Neutrophil (primary cell): ENCODE data around the gene PRKN.

ENCODE experiments used
- H3K27ac ChIP-seq: fragments of 200-600 bp; sonication (generic); 2 replicates; pipeline ENCODE4 v1.5.1; 2016; ENCODE audit warnings: mild to moderate bottlenecking, moderate library complexity
- H3K27me3 ChIP-seq: fragments of 200-600 bp; sonication (generic); 2 replicates; pipeline ENCODE4 v1.6.0; 2016; ENCODE audit warnings: mild to moderate bottlenecking
- H3K36me3 ChIP-seq: fragments of 200-600 bp; sonication (generic); 2 replicates; pipeline ENCODE4 v1.5.1; 2017
- H3K4me1 ChIP-seq, 2 experiments: fragments of 200-600 bp in 1 of 2; sonication (generic) in 1 of 2; 1 replicate in 1 of 2; 2 replicates in 1 of 2; pipeline versions ENCODE4 v1.5.1 to v1.6.1; 2013 to 2016; ENCODE audit warnings: low read depth in 1 of 2, low read length in 1 of 2, mild to moderate bottlenecking in 1 of 2, moderate library complexity in 1 of 2; ENCODE audit not compliant: control insufficient read depth in 1 of 2, insufficient read depth in 1 of 2
- H3K4me3 ChIP-seq, 2 experiments: fragments of 200-600 bp in 1 of 2; sonication (generic) in 1 of 2; 1 replicate in 1 of 2; 2 replicates in 1 of 2; pipeline ENCODE4 v1.5.1; 2013 to 2016; ENCODE audit warnings: low read depth in 1 of 2, low read length in 1 of 2, mild to moderate bottlenecking in 1 of 2, moderate library complexity in 1 of 2
- H3K9me3 ChIP-seq: fragments of 200-600 bp; sonication (generic); 2 replicates; pipeline ENCODE4 v1.5.1; 2016
- CTCF ChIP-seq: fragments of 200-600 bp; sonication (generic); IDR thresholded peaks from 2 replicates; pipeline ENCODE4 v1.5.1; 2016; ENCODE audit warnings: antibody characterized with exemption

PRKN gene

GRCh38 chr6:161961796-161962195 lies 765.8 kb downstream of the PRKN start:
- Histone ChIP-seq H3K9me3 (no peaks in the 10 kb centered on the region), H3K36me3 (no peaks in the 10 kb centered on the region), H3K27me3 (no peaks in the 10 kb centered on the region), H3K27ac (no peak overlapping the region), H3K4me1 (no peaks in the 10 kb centered on the region), H3K4me3 (no peak overlapping the region)
- no peak for TF ChIP-seq CTCF

- H3K4me1 ChIP-seq: no peaks in the 10 kb centered on the region
- H3K27me3 ChIP-seq: no peaks in the 10 kb centered on the region
- no peak overlapping the region for H3K27ac ChIP-seq
- TF ChIP-seq CTCF: no peak
- no peak overlapping the region for H3K4me3 ChIP-seq
- H3K9me3 ChIP-seq: no peaks in the 10 kb centered on the region
- no peaks in the 10 kb centered on the region for H3K36me3 ChIP-seq
These were observed 766.5 kb downstream of the PRKN start for GRCh38 chr6:161961046-161961445.

- Histone ChIP-seq H3K36me3 (no peaks in the 10 kb centered on the region), H3K9me3 (no peaks in the 10 kb centered on the region), H3K4me3 (no peak overlapping the region), H3K27ac (no peak overlapping the region), H3K27me3 (no peaks in the 10 kb centered on the region), H3K4me1 (no peaks in the 10 kb centered on the region)
- no peak for TF ChIP-seq CTCF
These were observed 768.5 kb downstream of the PRKN start for GRCh38 chr6:161959072-161959471.

- no peaks in the 10 kb centered on the region for H3K4me1 ChIP-seq
- TF ChIP-seq CTCF: no peak
- no peak overlapping the region for H3K4me3 ChIP-seq
These were observed 771.5 kb downstream of the PRKN start for GRCh38 chr6:161956082-161956481.

GRCh38 chr6:161954699-161955276 lies 772.8 kb downstream of the PRKN start:
- H3K4me1 ChIP-seq: no peaks in the 10 kb centered on the region
- H3K27me3 ChIP-seq: no peaks in the 10 kb centered on the region
- no peak overlapping the region for H3K27ac ChIP-seq
- no peak overlapping the region for H3K4me3 ChIP-seq
- no peaks in the 10 kb centered on the region for H3K36me3 ChIP-seq
- TF ChIP-seq CTCF: no peak
- H3K9me3 ChIP-seq: no peaks in the 10 kb centered on the region

More at GRCh38 chr6:161956082-161956481, 771.5 kb downstream of the PRKN start:
- Histone ChIP-seq H3K27ac (no peak overlapping the region), H3K9me3 (no peaks in the 10 kb centered on the region), H3K27me3 (no peaks in the 10 kb centered on the region), H3K36me3 (no peaks in the 10 kb centered on the region)

GRCh38 chr6:161954077-161954476 lies 773.5 kb downstream of the PRKN start:
- no peaks in the 10 kb centered on the region for H3K9me3 ChIP-seq
- no peak overlapping the region for H3K4me3 ChIP-seq
- H3K27ac ChIP-seq: no peak overlapping the region
- H3K27me3 ChIP-seq: no peaks in the 10 kb centered on the region
- TF ChIP-seq CTCF: no peak
- no peaks in the 10 kb centered on the region for H3K4me1 ChIP-seq
- no peaks in the 10 kb centered on the region for H3K36me3 ChIP-seq
